Glutamatergic neuron (in vitro differentiated cells): ENCODE data around the gene TRPC5OS. TPM values are rescaled to one million over a fixed set of nuclear protein-coding genes. Genes with fewer than 3 reads are reported as not detected.

ENCODE experiments used
- DNase-seq: peaks from one replicate; pipeline ENCODE4 v3.0.0; 2022
- H3K27ac Mint-ChIP-seq: one replicate; pipeline ENCODE4 v1.8.0; 2020; ENCODE audit warnings: mild to moderate bottlenecking, mixed read lengths, inconsistent platforms; ENCODE audit not compliant: unreplicated experiment
- H3K27me3 Mint-ChIP-seq: one replicate; pipeline ENCODE4 v1.8.0; 2020; ENCODE audit warnings: mild to moderate bottlenecking, moderate library complexity, mixed read lengths, inconsistent platforms; ENCODE audit not compliant: unreplicated experiment
- H3K36me3 Mint-ChIP-seq: one replicate; pipeline ENCODE4 v1.8.0; 2020; ENCODE audit warnings: mild to moderate bottlenecking, mixed read lengths, inconsistent platforms; ENCODE audit not compliant: unreplicated experiment
- H3K4me1 Mint-ChIP-seq: one replicate; pipeline ENCODE4 v1.8.0; 2020; ENCODE audit warnings: mild to moderate bottlenecking, low read depth, mixed read lengths, inconsistent platforms; ENCODE audit not compliant: unreplicated experiment
- H3K4me3 Mint-ChIP-seq: one replicate; pipeline ENCODE4 v1.8.0; 2020; ENCODE audit warnings: mild to moderate bottlenecking, mixed read lengths, inconsistent platforms; ENCODE audit not compliant: unreplicated experiment
- H3K9me3 Mint-ChIP-seq: one replicate; pipeline ENCODE4 v1.8.0; 2020; ENCODE audit warnings: mild to moderate bottlenecking, moderate library complexity, mixed read lengths, inconsistent platforms; ENCODE audit not compliant: unreplicated experiment
- total RNA-seq: library from RNA; stranded (reverse); fragmentation: NEBNext Ultra II Directional; extraction: Animal tissue kit (Norgen Biotek cat#: 25700); gene quantifications from one replicate; pipeline ENCODE4 v1.2.1, GENCODE V29; 2021; ENCODE audit not compliant: unreplicated experiment
- TF ChIP-seq, protein P1 (sequence below): fragments of 200-600 bp; sonication (generic); IDR thresholded peaks from one replicate; pipeline ENCODE4 v1.5.0; 2021; ENCODE audit not compliant: partially characterized antibody, unreplicated experiment

TRPC5OS gene
- total RNA-seq, 1 donor from 2014 or later: not detected

DNA sequence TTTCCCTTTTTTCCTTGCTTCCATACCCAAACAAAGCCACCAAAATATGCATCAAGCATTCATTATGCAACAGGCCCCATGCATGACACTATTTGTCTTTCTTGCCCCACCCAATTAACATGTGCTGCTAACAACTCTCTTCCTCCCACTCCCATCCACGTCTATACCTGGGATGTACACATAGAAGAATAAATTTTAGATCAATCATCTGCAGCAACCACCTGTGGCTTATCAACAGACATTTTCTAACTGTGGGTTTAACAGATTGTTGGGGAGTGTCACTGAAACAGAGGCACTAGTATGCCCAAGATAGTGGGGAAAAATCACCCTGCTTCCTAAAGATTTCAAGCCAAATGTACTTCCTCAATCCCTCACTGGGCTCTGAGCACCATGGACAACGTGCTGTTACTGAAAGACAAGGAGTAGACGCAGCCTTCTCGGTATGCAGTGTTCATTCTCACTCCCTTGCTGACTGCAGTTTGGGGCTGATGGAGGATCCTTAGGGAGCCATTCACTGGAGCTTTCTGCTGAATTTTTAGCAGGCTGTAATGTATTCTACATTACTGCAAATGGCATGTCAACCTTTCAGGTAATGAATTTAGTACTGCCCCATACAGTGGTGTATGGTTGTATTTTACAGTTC, 28.4 kb upstream of the TRPC5OS start:
- H3K36me3 Mint-ChIP-seq: no peaks in the 10 kb centered on the region
- no peak overlapping the region for H3K27ac Mint-ChIP-seq
- DNase-seq: no peak
- H3K27me3 Mint-ChIP-seq: peaks cover 2% of the 10 kb centered on the region
- TF ChIP-seq, protein P1, sequence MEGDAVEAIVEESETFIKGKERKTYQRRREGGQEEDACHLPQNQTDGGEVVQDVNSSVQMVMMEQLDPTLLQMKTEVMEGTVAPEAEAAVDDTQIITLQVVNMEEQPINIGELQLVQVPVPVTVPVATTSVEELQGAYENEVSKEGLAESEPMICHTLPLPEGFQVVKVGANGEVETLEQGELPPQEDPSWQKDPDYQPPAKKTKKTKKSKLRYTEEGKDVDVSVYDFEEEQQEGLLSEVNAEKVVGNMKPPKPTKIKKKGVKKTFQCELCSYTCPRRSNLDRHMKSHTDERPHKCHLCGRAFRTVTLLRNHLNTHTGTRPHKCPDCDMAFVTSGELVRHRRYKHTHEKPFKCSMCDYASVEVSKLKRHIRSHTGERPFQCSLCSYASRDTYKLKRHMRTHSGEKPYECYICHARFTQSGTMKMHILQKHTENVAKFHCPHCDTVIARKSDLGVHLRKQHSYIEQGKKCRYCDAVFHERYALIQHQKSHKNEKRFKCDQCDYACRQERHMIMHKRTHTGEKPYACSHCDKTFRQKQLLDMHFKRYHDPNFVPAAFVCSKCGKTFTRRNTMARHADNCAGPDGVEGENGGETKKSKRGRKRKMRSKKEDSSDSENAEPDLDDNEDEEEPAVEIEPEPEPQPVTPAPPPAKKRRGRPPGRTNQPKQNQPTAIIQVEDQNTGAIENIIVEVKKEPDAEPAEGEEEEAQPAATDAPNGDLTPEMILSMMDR: no peak
- H3K4me3 Mint-ChIP-seq: no peak overlapping the region
- H3K9me3 Mint-ChIP-seq: peaks cover 1% of the 10 kb centered on the region
- no peaks in the 10 kb centered on the region for H3K4me1 Mint-ChIP-seq

DNA sequence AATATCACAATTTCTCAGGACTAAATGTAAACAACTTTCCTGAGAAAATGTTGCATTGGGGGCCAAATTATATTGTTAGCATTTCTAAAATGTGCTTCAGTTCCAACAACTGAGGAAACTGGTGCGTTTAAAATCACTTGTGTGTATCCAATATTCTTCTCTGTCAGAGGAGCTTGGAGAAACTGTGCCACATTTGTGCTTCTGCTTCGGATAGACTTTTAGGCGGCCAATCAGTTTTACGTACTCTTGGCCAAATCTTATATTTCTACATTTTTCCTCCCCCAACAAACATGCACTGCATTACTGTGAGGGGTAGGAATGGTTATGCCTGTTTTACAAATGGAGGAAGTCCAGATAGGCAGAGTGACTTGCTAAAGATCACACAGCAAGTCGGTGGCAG, 27.4 kb upstream of the TRPC5OS start:
- no peak for DNase-seq
- H3K27me3 Mint-ChIP-seq: peaks cover 2% of the 10 kb centered on the region
- H3K4me3 Mint-ChIP-seq: no peak overlapping the region
- peaks cover 1% of the 10 kb centered on the region for H3K9me3 Mint-ChIP-seq
- no peaks in the 10 kb centered on the region for H3K4me1 Mint-ChIP-seq
- no peaks in the 10 kb centered on the region for H3K36me3 Mint-ChIP-seq
- no peak overlapping the region for H3K27ac Mint-ChIP-seq
- TF ChIP-seq, protein P1: no peak

DNA sequence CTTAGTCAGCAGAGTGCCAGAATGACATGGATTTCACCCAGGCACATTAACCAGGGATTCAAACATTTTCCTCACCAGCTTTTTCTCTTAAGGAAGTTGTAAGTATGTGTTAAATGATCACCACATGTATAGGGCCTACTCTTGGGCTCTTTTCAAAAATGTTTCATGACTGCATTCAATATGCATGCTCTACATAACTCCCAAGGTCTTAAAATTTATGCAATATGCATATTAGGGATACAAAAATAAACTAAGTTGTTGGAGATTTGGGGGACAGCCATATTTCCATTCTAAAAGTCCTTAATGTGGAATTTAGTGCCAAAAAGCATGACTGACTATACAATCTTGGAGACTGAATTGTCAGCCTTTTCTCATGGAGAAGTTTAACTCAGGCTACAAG, 25.0 kb upstream of the TRPC5OS start:
- Mint-ChIP-seq H3K27me3 (peaks cover 2% of the 10 kb centered on the region), H3K27ac (no peak overlapping the region), H3K9me3 (no peaks in the 10 kb centered on the region), H3K4me1 (no peaks in the 10 kb centered on the region), H3K36me3 (no peaks in the 10 kb centered on the region), H3K4me3 (no peak overlapping the region)
- TF ChIP-seq, protein P1: no peak
- DNase-seq: no peak

DNA sequence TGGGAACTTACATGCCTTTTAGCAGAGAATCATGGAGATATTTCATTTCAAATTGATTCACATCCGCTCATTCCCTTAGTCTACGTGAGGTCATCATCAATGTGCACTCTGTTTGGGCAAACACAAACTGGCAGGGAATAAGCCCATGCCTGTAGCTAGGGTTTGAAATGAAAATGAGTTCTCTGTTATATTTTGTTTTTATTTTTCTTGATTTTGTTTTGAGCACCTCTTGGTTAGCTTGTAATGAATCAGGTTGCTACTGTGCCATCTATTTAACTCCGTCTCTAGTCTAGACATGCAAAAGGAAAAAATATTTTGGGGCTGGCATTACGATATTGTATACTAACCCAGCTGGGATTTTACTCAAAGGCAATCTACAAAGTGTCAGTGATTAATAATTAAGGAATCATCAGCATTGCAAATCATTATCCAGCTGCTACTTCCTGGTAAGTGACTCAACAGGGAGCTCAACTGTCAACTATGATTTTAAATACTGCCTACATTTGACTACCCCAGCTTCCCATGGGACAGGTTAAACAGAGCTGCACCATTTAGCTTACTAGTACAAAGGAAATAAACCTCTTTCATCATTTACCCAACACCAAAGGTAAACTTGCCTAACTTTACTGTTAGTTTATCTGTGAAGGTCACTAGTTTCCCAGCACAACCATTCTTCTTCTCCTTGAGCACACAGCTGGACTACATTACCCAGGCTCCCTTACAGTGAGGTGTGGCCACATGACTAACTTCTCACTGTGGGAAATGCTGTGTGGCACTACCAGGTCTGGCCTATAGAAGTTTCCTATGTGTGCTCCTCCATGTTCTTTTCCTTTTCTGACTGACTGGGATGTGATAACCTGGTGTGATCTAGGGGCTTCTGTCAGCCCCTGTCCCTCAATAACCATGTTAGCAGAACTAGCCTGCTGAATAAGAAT, 21.2 kb upstream of the TRPC5OS start:
- Mint-ChIP-seq H3K36me3 (no peaks in the 10 kb centered on the region), H3K27me3 (peaks cover 2% of the 10 kb centered on the region), H3K27ac (no peak overlapping the region), H3K9me3 (peaks cover 2% of the 10 kb centered on the region), H3K4me1 (no peaks in the 10 kb centered on the region), H3K4me3 (no peak overlapping the region)
- TF ChIP-seq, protein P1: no peak
- DNase-seq: no peak
